HFFc6 (cell line): ENCODE results near the gene CDC42. TPM values are rescaled to one million over a fixed set of nuclear protein-coding genes. Genes with fewer than 3 reads are reported as not detected.

Experiments
- DNase-seq: peaks from one replicate; pipeline ENCODE4 v3.0.0-alpha.2; 2018
- H3K27ac Mint-ChIP-seq: 2 replicates; pipeline ENCODE4 v1.8.0; 2020; ENCODE audit warnings: mild to moderate bottlenecking, mixed read lengths
- H3K27me3 Mint-ChIP-seq: 2 replicates; pipeline ENCODE4 v1.8.0; 2021; ENCODE audit warnings: mild to moderate bottlenecking, moderate library complexity, mixed read lengths; ENCODE audit not compliant: insufficient read depth
- H3K36me3 Mint-ChIP-seq: 2 replicates; pipeline ENCODE4 v1.8.0; 2021; ENCODE audit warnings: low read depth, mixed read lengths
- H3K4me1 Mint-ChIP-seq: 2 replicates; pipeline ENCODE4 v1.8.0; 2020; ENCODE audit warnings: low read depth, mixed read lengths
- H3K4me3 Mint-ChIP-seq: 2 replicates; pipeline ENCODE4 v1.8.0; 2020; ENCODE audit warnings: mild to moderate bottlenecking, moderate library complexity, mixed read lengths
- H3K9me3 Mint-ChIP-seq: 2 replicates; pipeline ENCODE4 v1.8.0; 2020; ENCODE audit warnings: mild to moderate bottlenecking, mixed read lengths
- total RNA-seq, 6 experiments: library from RNA; stranded (reverse); fragmentation: NEBNext Ultra II Directional; extraction: Animal tissue kit (Norgen Biotek cat#: 25700); gene quantifications; 2 replicates in 1 of 6; 3 replicates in 5 of 6; pipeline ENCODE4 v1.2.3, GENCODE V29; 2021
- TF ChIP-seq, protein P1 (sequence below): fragments of 200-600 bp; sonication (generic); IDR thresholded peaks from 2 replicates; pipeline ENCODE4 v1.5.0; 2021; ENCODE audit warnings: antibody characterized with exemption, mild to moderate bottlenecking

Gene CDC42
- total RNA-seq, 6 experiments from 2014 or later: 273 to 298 (median 280) TPM

GRCh38 chr1:22077728-22078127 is 25.2 kb downstream of the CDC42 start:
- no peaks in the 10 kb centered on the region for H3K9me3 Mint-ChIP-seq
- H3K27ac Mint-ChIP-seq: peak overlapping the region; percentile 56
- TF ChIP-seq, protein P1, sequence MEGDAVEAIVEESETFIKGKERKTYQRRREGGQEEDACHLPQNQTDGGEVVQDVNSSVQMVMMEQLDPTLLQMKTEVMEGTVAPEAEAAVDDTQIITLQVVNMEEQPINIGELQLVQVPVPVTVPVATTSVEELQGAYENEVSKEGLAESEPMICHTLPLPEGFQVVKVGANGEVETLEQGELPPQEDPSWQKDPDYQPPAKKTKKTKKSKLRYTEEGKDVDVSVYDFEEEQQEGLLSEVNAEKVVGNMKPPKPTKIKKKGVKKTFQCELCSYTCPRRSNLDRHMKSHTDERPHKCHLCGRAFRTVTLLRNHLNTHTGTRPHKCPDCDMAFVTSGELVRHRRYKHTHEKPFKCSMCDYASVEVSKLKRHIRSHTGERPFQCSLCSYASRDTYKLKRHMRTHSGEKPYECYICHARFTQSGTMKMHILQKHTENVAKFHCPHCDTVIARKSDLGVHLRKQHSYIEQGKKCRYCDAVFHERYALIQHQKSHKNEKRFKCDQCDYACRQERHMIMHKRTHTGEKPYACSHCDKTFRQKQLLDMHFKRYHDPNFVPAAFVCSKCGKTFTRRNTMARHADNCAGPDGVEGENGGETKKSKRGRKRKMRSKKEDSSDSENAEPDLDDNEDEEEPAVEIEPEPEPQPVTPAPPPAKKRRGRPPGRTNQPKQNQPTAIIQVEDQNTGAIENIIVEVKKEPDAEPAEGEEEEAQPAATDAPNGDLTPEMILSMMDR: no peak
- DNase-seq: peak; percentile 45
- H3K4me1 Mint-ChIP-seq: peaks cover 57% of the 10 kb centered on the region
- no peak overlapping the region for H3K4me3 Mint-ChIP-seq
- peaks cover 20% of the 10 kb centered on the region for H3K36me3 Mint-ChIP-seq
- H3K27me3 Mint-ChIP-seq: no peaks in the 10 kb centered on the region; the same call in 1 of the 2 replicates

GRCh38 chr1:22078133-22078532 is 25.6 kb downstream of the CDC42 start:
- Mint-ChIP-seq H3K27me3 (no peaks in the 10 kb centered on the region; the same call in 1 of the 2 replicates), H3K4me1 (peaks cover 57% of the 10 kb centered on the region), H3K27ac (peak overlapping the region; percentile 56)

DNA sequence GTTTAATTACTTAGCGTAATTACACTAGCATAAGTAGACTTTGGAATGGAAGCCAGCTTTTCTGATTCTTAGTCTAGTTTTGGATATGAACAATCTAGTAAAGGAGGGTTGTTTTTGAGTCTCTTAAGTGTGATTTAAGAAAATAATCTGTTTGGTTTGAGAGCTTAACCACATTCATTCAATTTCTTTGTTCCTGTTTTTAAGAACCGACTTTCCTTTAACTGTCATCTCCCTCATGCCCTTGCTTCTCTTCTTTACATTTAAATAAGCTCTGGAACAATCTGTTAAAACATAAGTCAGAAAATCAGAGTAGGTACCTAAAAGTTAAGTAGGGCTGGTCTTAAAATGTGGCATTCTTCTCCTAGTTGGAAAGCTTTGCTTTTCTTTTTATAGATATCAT is 27.7 kb downstream of the CDC42 start:
- DNase-seq: no peak
- no peak overlapping the region for H3K4me3 Mint-ChIP-seq
- peaks cover 27% of the 10 kb centered on the region for H3K36me3 Mint-ChIP-seq
- H3K27me3 Mint-ChIP-seq: peaks cover 2% of the 10 kb centered on the region; the same call in 1 of the 2 replicates
- TF ChIP-seq, protein P1: no peak
- H3K4me1 Mint-ChIP-seq: peaks cover 46% of the 10 kb centered on the region
- H3K27ac Mint-ChIP-seq: no peak overlapping the region
- no peaks in the 10 kb centered on the region for H3K9me3 Mint-ChIP-seq

More at GRCh38 chr1:22078133-22078532, 25.6 kb downstream of the CDC42 start:
- Mint-ChIP-seq H3K4me3 (no peak overlapping the region), H3K9me3 (no peaks in the 10 kb centered on the region), H3K36me3 (peaks cover 20% of the 10 kb centered on the region)
- DNase-seq: no peak
- TF ChIP-seq, protein P1: no peak

DNA sequence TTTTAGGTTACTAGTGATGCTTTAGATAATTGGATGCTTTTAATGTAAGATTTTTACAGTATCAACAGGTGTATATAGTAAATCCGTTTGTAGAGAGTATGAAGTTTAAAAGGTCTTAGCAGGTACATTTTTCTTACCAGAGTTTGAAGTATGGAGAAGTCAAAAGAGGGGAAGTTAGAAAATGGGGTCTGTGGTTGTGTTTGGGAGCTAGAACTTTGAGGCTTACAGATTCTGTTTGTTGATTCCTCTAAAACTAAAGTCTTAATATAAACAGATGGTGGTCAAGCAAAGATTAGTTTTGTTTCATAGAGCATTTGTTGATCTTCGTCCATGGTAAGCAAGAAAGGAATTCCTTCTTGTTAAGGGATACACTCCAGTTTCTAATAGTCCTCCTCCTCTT is 35.8 kb downstream of the CDC42 start:
- Mint-ChIP-seq H3K27me3 (peaks cover 2% of the 10 kb centered on the region; the same call in 1 of the 2 replicates), H3K27ac (peak overlapping the region; percentile 66), H3K4me1 (peaks cover 65% of the 10 kb centered on the region), H3K36me3 (peaks cover 44% of the 10 kb centered on the region), H3K9me3 (no peaks in the 10 kb centered on the region), H3K4me3 (no peak overlapping the region)
- TF ChIP-seq, protein P1: no peak
- DNase-seq: no peak

DNA sequence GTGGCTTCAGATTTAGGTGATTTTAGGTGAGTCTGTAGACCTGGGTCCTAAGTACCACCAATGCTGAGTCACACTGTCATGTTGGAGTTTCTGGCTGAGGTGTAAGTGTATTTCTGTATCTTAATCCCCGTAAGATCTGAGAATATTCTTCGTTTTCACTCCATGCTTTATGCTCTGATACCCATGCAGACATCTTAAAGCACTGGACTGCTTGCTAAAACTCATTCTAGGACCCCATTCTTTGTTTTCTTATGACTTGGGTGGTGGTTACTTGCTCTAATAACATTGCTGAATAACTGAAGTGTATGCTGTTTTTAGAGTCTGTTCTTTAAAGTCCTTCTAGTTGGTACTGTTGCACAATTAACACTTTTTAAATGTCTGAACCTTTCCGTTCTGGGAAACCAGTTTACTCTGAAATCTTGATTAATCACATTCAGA is 36.6 kb downstream of the CDC42 start:
- Mint-ChIP-seq H3K27ac (peak overlapping the region; percentile 66), H3K4me3 (0 out of 2 replicates have a peak overlapping the region, but pooled peaks have one; percentile 25), H3K36me3 (peaks cover 50% of the 10 kb centered on the region), H3K9me3 (no peaks in the 10 kb centered on the region), H3K4me1 (peaks cover 70% of the 10 kb centered on the region), H3K27me3 (peaks cover 2% of the 10 kb centered on the region; the same call in 1 of the 2 replicates)
- TF ChIP-seq, protein P1: no peak
- no peak for DNase-seq
